ENCODE data around the gene UBE4A. TPM values are rescaled to one million over a fixed set of nuclear protein-coding genes. Genes with fewer than 3 reads are reported as not detected.

Gene UBE4A
- total and polyA plus RNA-seq, 10 of the 15 experiments (the other 5 are each of a cell fraction or from before 2014, with no cell fraction given) = 6.2 to 39.6 (median 30.3) TPM

DNA sequence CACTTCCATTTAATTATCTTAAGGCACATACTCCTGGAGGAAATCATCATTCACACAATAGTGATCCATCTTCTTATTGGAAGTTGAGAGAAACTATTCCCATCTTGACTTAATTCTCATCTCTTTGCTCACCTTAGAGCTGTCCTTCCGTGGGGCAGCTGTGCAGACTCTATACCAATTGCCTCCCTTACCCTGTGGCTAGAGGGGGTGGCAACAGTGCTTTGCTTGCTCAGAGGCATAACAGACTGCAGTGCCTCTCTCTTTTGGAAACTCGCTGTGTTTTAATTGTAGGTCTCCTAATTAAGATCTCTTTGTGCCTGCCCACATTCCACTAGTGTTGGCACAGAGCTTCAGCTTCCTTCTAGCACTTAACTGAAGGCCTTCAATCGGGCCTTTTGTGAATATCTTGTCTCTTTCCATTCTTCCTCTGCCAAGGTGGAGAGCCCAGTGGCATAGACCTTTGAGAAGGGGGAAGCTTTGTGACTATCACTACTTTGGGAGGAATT is 82.4 kb downstream of the UBE4A start (continued):
- TF ChIP-seq NRF1 (conservative IDR thresholded peaks at IDR 0.05; ENCODE audit: low read depth, low read length) = no peak

DNA sequence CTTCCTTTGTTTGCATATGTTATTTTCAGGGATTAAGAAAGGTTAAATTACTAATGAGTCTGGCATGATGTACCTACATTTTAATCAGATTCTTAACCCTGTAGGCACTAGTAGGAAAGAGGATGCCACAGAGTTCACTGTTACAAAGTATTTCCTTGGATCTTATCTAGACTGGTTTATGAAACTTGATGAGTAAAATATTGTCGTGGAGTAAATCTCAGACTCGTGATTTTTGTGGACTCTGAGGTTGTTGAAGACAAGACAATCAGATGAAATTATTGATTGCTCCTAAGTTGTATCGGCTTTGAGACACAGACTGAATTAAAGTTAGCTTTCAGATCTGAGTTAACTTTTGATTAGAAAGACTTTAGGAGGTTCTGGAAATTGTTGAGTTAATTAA is 82.9 kb downstream of the UBE4A start:
- TF ChIP-seq, protein P1, sequence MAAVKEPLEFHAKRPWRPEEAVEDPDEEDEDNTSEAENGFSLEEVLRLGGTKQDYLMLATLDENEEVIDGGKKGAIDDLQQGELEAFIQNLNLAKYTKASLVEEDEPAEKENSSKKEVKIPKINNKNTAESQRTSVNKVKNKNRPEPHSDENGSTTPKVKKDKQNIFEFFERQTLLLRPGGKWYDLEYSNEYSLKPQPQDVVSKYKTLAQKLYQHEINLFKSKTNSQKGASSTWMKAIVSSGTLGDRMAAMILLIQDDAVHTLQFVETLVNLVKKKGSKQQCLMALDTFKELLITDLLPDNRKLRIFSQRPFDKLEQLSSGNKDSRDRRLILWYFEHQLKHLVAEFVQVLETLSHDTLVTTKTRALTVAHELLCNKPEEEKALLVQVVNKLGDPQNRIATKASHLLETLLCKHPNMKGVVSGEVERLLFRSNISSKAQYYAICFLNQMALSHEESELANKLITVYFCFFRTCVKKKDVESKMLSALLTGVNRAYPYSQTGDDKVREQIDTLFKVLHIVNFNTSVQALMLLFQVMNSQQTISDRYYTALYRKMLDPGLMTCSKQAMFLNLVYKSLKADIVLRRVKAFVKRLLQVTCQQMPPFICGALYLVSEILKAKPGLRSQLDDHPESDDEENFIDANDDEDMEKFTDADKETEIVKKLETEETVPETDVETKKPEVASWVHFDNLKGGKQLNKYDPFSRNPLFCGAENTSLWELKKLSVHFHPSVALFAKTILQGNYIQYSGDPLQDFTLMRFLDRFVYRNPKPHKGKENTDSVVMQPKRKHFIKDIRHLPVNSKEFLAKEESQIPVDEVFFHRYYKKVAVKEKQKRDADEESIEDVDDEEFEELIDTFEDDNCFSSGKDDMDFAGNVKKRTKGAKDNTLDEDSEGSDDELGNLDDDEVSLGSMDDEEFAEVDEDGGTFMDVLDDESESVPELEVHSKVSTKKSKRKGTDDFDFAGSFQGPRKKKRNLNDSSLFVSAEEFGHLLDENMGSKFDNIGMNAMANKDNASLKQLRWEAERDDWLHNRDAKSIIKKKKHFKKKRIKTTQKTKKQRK (IDR thresholded peaks at IDR 0.05; ENCODE audit: low read depth, low read length) = no peak
- no peak for TF ChIP-seq GATAD2B (conservative IDR thresholded peaks at IDR 0.05; ENCODE audit: low read depth)
- no peak for TF ChIP-seq TCF3 (IDR thresholded peaks at IDR 0.05; ENCODE audit: borderline replicate concordance, insufficient read depth, low read depth, low read length)
- TF ChIP-seq, protein P2, sequence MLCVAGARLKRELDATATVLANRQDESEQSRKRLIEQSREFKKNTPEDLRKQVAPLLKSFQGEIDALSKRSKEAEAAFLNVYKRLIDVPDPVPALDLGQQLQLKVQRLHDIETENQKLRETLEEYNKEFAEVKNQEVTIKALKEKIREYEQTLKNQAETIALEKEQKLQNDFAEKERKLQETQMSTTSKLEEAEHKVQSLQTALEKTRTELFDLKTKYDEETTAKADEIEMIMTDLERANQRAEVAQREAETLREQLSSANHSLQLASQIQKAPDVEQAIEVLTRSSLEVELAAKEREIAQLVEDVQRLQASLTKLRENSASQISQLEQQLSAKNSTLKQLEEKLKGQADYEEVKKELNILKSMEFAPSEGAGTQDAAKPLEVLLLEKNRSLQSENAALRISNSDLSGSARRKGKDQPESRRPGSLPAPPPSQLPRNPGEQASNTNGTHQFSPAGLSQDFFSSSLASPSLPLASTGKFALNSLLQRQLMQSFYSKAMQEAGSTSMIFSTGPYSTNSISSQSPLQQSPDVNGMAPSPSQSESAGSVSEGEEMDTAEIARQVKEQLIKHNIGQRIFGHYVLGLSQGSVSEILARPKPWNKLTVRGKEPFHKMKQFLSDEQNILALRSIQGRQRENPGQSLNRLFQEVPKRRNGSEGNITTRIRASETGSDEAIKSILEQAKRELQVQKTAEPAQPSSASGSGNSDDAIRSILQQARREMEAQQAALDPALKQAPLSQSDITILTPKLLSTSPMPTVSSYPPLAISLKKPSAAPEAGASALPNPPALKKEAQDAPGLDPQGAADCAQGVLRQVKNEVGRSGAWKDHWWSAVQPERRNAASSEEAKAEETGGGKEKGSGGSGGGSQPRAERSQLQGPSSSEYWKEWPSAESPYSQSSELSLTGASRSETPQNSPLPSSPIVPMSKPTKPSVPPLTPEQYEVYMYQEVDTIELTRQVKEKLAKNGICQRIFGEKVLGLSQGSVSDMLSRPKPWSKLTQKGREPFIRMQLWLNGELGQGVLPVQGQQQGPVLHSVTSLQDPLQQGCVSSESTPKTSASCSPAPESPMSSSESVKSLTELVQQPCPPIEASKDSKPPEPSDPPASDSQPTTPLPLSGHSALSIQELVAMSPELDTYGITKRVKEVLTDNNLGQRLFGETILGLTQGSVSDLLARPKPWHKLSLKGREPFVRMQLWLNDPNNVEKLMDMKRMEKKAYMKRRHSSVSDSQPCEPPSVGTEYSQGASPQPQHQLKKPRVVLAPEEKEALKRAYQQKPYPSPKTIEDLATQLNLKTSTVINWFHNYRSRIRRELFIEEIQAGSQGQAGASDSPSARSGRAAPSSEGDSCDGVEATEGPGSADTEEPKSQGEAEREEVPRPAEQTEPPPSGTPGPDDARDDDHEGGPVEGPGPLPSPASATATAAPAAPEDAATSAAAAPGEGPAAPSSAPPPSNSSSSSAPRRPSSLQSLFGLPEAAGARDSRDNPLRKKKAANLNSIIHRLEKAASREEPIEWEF (IDR thresholded peaks at IDR 0.05; ENCODE audit: insufficient replicate concordance, low read depth, low read length) = peak; percentile 25
- BruUV-seq (replicated peaks) = no TSS peak
- peaks cover 99% of the 10 kb centered on the region for H3K79me2 ChIP-seq (ENCODE audit: control insufficient read depth, insufficient read depth, low read length)
- H2AFZ ChIP-seq (ENCODE audit: control insufficient read depth, low read depth, low read length) = no peak overlapping the region
- CTCF ChIA-PET = interaction anchor here (1.9 to 2.5 kb wide), 2 partner anchors 10 to 46 kb away, joined by 6 to 9 read pairs; no protein-coding TSS in a partner anchor
- H3K4me2 ChIP-seq (ENCODE audit: control insufficient read depth, insufficient read depth) = peak overlapping the region; percentile 93
- in situ Hi-C loops (cut with MboI) = no loop called here
- H3K27ac ChIP-seq (ENCODE audit: control insufficient read depth, insufficient read depth) = peak overlapping the region; percentile 84
- intact Hi-C loops (cut with micrococcal nuclease; ENCODE audit: unreplicated experiment) = no loop called here
- SMC1A ChIA-PET (ENCODE audit: uncharacterized antibody, unreplicated experiment) = interaction anchor here (0.8 to 1.2 kb wide), 3 partner anchors 28 to 244 kb away, joined by 3 read pairs; no protein-coding TSS in a partner anchor
- peaks cover 33% of the 10 kb centered on the region for H3K4me1 ChIP-seq (ENCODE audit: control insufficient read depth, insufficient read depth, low read length)
- 33% methylated on average over 3 of the region's 3 CpGs for WGBS (ENCODE audit: insufficient coverage, insufficient replicate concordance, low lambda C conversion rate, missing lambda C conversion rate)
- POLR2A ChIA-PET = interaction anchor here (1.0 to 1.4 kb wide), 2 partner anchors 16 to 78 kb away, joined by 3 to 4 read pairs; no protein-coding TSS in a partner anchor
- peak overlapping the region; percentile 94 for H3K4me3 ChIP-seq
- H3K9ac ChIP-seq (ENCODE audit: control insufficient read depth, insufficient read depth, low read length) = peak overlapping the region; percentile 33; the same call in 1 of the 2 replicates
- ATAC-seq (no peak), FAIRE-seq (no peak), DNase-seq (ENCODE audit: low read depth, low spot score) (no peak)
- H3K36me3 ChIP-seq (ENCODE audit: control insufficient read depth in 2 of 2, insufficient read depth in 2 of 2, low read length in 1 of 2) = peaks cover 0 to 3% of the 10 kb centered on the region in 2 experiments; a peak in 1 of 4 replicates
- H3K27me3 ChIP-seq (replicated peaks in 1 of 2; ENCODE audit: control insufficient read depth in 2 of 2, insufficient read depth in 2 of 2, low read length in 1 of 2) = no peaks in the 10 kb centered on the region
- no peaks in the 10 kb centered on the region for H3K9me3 ChIP-seq (replicated peaks; ENCODE audit: control insufficient read depth, insufficient read depth, low read length)
- H4K20me1 ChIP-seq (ENCODE audit: control insufficient read depth, insufficient read depth) = no peaks in the 10 kb centered on the region; the same call in 1 of the 2 replicates
- RAD21 ChIA-PET (ENCODE audit: unreplicated experiment) = interaction anchor here (1.0 kb wide), 1 partner anchor 228 kb away, joined by 3 read pairs; no protein-coding TSS in a partner anchor
